Panc1 (cell line): ENCODE results near the gene THSD7B. TPM values are rescaled to one million over a fixed set of nuclear protein-coding genes. Genes with fewer than 3 reads are reported as not detected.

Experiments used
- ATAC-seq: fragments of 200-7000 bp; cut with Tn5 transposase; 2 replicates; pipeline ENCODE4 v1.9.1; 2020; ENCODE audit warnings: mild to moderate bottlenecking, moderate library complexity
- BruUV-seq: library from RNA; stranded (reverse); fragments of 400-500 nt; replicated peaks from 2 replicates; lab custom pipeline; 2021; lab: Mats Ljungman, UMichigan
- CTCF ChIA-PET: fragments of 300-600 bp; sonication (Branson Sonifier 250); formaldehyde crosslinking; loops from one replicate; lab custom pipeline; 2022; ENCODE audit warnings: antibody characterized with exemption; lab: Charles Lee
- POLR2A ChIA-PET: fragments of 300-600 bp; sonication (Branson Sonifier 250); formaldehyde crosslinking; loops from one replicate; lab custom pipeline; 2022; ENCODE audit warnings: antibody characterized with exemption; lab: Charles Lee
- DNase-seq: peaks from one replicate; pipeline ENCODE4 v3.0.0-alpha.2; 2010; ENCODE audit warnings: low read depth, low spot score
- H3K27ac ChIP-seq: 2 replicates; pipeline ENCODE4 v1.5.1; 2011; ENCODE audit warnings: mild to moderate bottlenecking, low read length, inconsistent platforms
- H3K27me3 ChIP-seq: fragments of 200-500 bp; sonication (Bioruptor generic); 2 replicates; pipeline ENCODE4 v1.6.0; 2014; ENCODE audit warnings: low read length, inconsistent platforms; ENCODE audit not compliant: control insufficient read depth, insufficient read depth
- H3K36me3 ChIP-seq: fragments of 200-500 bp; sonication (Bioruptor generic); 2 replicates; pipeline ENCODE4 v1.5.1; 2014; ENCODE audit warnings: inconsistent platforms, mild to moderate bottlenecking, low read length, moderate library complexity; ENCODE audit not compliant: control insufficient read depth, insufficient read depth
- H3K4me1 ChIP-seq: 2 replicates; pipeline ENCODE4 v1.5.1; 2011; ENCODE audit warnings: inconsistent platforms, mild to moderate bottlenecking, low read length, moderate library complexity; ENCODE audit not compliant: control insufficient read depth, insufficient read depth
- H3K4me3 ChIP-seq, 2 experiments: 2 replicates each; pipeline ENCODE4 v1.5.1; 2011 to 2012; ENCODE audit warnings: low read depth in 2 of 2, low read length in 2 of 2, mild to moderate bottlenecking in 2 of 2, inconsistent platforms in 1 of 2, moderate library complexity in 1 of 2
- H3K9me3 ChIP-seq: fragments of 200-500 bp; sonication (Bioruptor generic); 2 replicates; pipeline ENCODE4 v1.5.1; 2014; ENCODE audit warnings: low read depth, mild to moderate bottlenecking, inconsistent platforms, low read length, moderate library complexity; ENCODE audit not compliant: control insufficient read depth, insufficient read depth
- POLR2AphosphoS5 ChIP-seq: IDR thresholded peaks from 2 replicates; pipeline ENCODE4 v1.6.1; 2012; ENCODE audit warnings: mild to moderate bottlenecking, low read depth, low read length, moderate library complexity
- SIN3A ChIP-seq: IDR thresholded peaks from 2 replicates; pipeline ENCODE4 v1.6.1; 2012; ENCODE audit warnings: low read depth, mild to moderate bottlenecking, low read length, moderate library complexity, borderline replicate concordance; ENCODE audit not compliant: insufficient read depth
- TCF7L2 ChIP-seq: IDR thresholded peaks from 2 replicates; pipeline ENCODE4 v1.6.1; 2011; ENCODE audit warnings: mild to moderate bottlenecking, low read depth, low read length, inconsistent platforms
- in situ Hi-C: cut with HindIII; loops from 2 replicates; pipeline ENCODE4 v1.10.0; 2016; ENCODE audit warnings: low sequenced_read_pairs, low pct_unique_long_range_greater_than_20kb
- intact Hi-C: fragments of 100-400 bp; cut with micrococcal nuclease; formaldehyde crosslinking; loops from one replicate; pipeline ENCODE4 v1.10.0; 2022; ENCODE audit not compliant: unreplicated experiment
- total RNA-seq: library from RNA; stranded (reverse); gene quantifications from one replicate; pipeline ENCODE4 v1.2.1, GENCODE V29; 2021; ENCODE audit not compliant: unreplicated experiment
- TF ChIP-seq, protein P1 (sequence below): fragments of 450-650 bp; IDR thresholded peaks from 2 replicates; pipeline ENCODE4 v1.5.1; 2017; ENCODE audit warnings: mild to moderate bottlenecking
- TF ChIP-seq, protein P2 (sequence below), 2 experiments: IDR thresholded peaks; 2 replicates each; pipeline ENCODE4 v1.6.1; 2011 to 2012; ENCODE audit warnings: low read depth in 2 of 2, control low read depth in 1 of 2, low read length in 1 of 2, mild to moderate bottlenecking in 1 of 2, moderate library complexity in 1 of 2; ENCODE audit not compliant: insufficient read depth in 1 of 2

Gene THSD7B
- total RNA-seq, 1 experiment from 2014 or later = not detected

DNA sequence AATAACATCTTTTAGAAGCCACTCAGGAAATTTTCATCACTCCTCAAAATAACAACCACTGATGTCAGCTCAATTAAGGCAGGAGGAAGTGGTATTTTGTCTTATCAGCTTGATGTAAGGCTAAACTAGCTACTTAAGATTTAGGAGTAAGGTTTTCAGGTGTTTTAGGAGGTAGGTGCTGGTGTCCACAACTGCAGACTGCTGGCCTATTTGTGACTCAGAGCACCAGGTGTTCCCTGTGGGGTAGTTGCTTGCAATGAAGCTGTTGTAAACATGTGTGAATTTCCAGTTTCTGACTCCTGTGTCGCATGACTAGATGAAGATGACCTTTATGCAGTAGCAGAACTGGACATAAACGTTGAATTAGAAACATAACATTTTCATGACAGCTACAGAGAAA, 164.2 kb downstream of the THSD7B start:
- in situ Hi-C loops = no loop called here
- Histone ChIP-seq H3K27me3 (no peaks in the 10 kb centered on the region), H3K36me3 (no peaks in the 10 kb centered on the region), H3K4me1 (no peaks in the 10 kb centered on the region), H3K4me3 (no peak overlapping the region), H3K27ac (no peak overlapping the region), H3K9me3 (no peaks in the 10 kb centered on the region)
- BruUV-seq = no TSS peak
- POLR2A ChIA-PET = no interaction called here
- no peak for ATAC-seq
- no peak for DNase-seq
- CTCF ChIA-PET = no interaction called here
- intact Hi-C loops = no loop called here
- no peak for TF ChIP-seq TCF7L2
- TF ChIP-seq, protein P1, sequence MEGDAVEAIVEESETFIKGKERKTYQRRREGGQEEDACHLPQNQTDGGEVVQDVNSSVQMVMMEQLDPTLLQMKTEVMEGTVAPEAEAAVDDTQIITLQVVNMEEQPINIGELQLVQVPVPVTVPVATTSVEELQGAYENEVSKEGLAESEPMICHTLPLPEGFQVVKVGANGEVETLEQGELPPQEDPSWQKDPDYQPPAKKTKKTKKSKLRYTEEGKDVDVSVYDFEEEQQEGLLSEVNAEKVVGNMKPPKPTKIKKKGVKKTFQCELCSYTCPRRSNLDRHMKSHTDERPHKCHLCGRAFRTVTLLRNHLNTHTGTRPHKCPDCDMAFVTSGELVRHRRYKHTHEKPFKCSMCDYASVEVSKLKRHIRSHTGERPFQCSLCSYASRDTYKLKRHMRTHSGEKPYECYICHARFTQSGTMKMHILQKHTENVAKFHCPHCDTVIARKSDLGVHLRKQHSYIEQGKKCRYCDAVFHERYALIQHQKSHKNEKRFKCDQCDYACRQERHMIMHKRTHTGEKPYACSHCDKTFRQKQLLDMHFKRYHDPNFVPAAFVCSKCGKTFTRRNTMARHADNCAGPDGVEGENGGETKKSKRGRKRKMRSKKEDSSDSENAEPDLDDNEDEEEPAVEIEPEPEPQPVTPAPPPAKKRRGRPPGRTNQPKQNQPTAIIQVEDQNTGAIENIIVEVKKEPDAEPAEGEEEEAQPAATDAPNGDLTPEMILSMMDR = no peak
- TF ChIP-seq POLR2AphosphoS5 = no peak
- TF ChIP-seq, protein P2, sequence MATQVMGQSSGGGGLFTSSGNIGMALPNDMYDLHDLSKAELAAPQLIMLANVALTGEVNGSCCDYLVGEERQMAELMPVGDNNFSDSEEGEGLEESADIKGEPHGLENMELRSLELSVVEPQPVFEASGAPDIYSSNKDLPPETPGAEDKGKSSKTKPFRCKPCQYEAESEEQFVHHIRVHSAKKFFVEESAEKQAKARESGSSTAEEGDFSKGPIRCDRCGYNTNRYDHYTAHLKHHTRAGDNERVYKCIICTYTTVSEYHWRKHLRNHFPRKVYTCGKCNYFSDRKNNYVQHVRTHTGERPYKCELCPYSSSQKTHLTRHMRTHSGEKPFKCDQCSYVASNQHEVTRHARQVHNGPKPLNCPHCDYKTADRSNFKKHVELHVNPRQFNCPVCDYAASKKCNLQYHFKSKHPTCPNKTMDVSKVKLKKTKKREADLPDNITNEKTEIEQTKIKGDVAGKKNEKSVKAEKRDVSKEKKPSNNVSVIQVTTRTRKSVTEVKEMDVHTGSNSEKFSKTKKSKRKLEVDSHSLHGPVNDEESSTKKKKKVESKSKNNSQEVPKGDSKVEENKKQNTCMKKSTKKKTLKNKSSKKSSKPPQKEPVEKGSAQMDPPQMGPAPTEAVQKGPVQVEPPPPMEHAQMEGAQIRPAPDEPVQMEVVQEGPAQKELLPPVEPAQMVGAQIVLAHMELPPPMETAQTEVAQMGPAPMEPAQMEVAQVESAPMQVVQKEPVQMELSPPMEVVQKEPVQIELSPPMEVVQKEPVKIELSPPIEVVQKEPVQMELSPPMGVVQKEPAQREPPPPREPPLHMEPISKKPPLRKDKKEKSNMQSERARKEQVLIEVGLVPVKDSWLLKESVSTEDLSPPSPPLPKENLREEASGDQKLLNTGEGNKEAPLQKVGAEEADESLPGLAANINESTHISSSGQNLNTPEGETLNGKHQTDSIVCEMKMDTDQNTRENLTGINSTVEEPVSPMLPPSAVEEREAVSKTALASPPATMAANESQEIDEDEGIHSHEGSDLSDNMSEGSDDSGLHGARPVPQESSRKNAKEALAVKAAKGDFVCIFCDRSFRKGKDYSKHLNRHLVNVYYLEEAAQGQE (IDR thresholded peaks at IDR 0.05; ENCODE audit: insufficient read depth in 1 of 2, low read depth in 2 of 2, low read length in 1 of 2) = no peak
- no peak for TF ChIP-seq SIN3A

DNA sequence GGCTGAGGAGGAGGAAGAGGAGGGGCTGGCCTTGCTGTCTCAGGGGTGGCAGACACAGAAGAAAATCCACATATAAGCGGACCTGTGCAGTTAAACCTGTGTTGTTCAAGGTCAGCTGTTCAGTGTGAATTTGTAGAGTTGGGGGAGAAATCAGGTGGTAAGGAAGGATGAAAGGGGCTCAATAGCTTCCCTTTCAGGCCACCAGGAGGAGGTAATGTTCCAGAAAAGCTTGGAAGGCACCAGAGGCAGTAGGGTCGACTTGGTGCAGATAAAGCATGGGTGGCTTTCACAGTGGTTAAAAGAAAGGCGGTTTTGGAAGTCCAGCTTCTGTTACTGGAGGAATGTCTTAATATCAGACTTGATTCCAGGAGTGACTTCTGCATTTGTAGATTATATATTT, 167.4 kb downstream of the THSD7B start:
- in situ Hi-C loops (no loop called here), intact Hi-C loops (no loop called here)
- Histone ChIP-seq H3K4me1 (no peaks in the 10 kb centered on the region), H3K9me3 (no peaks in the 10 kb centered on the region), H3K27ac (no peak overlapping the region), H3K4me3 (no peak overlapping the region), H3K36me3 (no peaks in the 10 kb centered on the region), H3K27me3 (no peaks in the 10 kb centered on the region)
- no TSS peak for BruUV-seq
- TF ChIP-seq, protein P1 = peak; percentile 48
- TF ChIP-seq TCF7L2 = no peak
- ATAC-seq = no peak
- ChIA-PET POLR2A (no interaction called here), CTCF (no interaction called here)
- DNase-seq = peak; percentile 8
